Mesenchymal stem cell (in vitro differentiated cells and primary cell): ENCODE results near the gene CNTNAP2.

Source experiments
- DNase-seq: peaks from one replicate; pipeline ENCODE4 v3.0.0-alpha.2; 2013
- H2AFZ ChIP-seq: one replicate; pipeline ENCODE4 v1.6.1; 2013; ENCODE audit warnings: low read depth, mild to moderate bottlenecking, control low read depth, inconsistent platforms, low read length, moderate library complexity
- H2AK5ac ChIP-seq: 2 replicates; pipeline ENCODE4 v1.6.1; 2013; ENCODE audit warnings: low read length, moderate library complexity, mild to moderate bottlenecking, inconsistent platforms; ENCODE audit not compliant: severe bottlenecking
- H2BK120ac ChIP-seq: one replicate; pipeline ENCODE4 v1.6.1; 2013; ENCODE audit warnings: low read depth, mild to moderate bottlenecking, inconsistent platforms, low read length, moderate library complexity
- H2BK12ac ChIP-seq, 2 experiments: one replicate each; pipeline ENCODE4 v1.6.1; 2013; ENCODE audit warnings: inconsistent platforms in 2 of 2, low read length in 2 of 2, mild to moderate bottlenecking in 2 of 2, moderate library complexity in 2 of 2, control low read depth in 1 of 2
- H2BK15ac ChIP-seq: one replicate; pipeline ENCODE4 v1.6.1; 2013; ENCODE audit warnings: mild to moderate bottlenecking, low read depth, inconsistent platforms; ENCODE audit not compliant: poor library complexity, severe bottlenecking
- H2BK5ac ChIP-seq: 2 replicates; pipeline ENCODE4 v1.6.1; 2013; ENCODE audit warnings: low read depth, mild to moderate bottlenecking, low read length, control low read depth, inconsistent platforms; ENCODE audit not compliant: poor library complexity, severe bottlenecking
- H3K14ac ChIP-seq, 2 experiments: one replicate each; pipeline ENCODE4 v1.6.1; 2013; ENCODE audit warnings: inconsistent platforms in 2 of 2, low read length in 2 of 2, control low read depth in 1 of 2, mild to moderate bottlenecking in 1 of 2, moderate library complexity in 1 of 2
- H3K18ac ChIP-seq, 2 experiments: one replicate each; pipeline ENCODE4 v1.6.1; 2013; ENCODE audit warnings: inconsistent platforms in 2 of 2, low read length in 2 of 2, control low read depth in 1 of 2, low read depth in 1 of 2, mild to moderate bottlenecking in 1 of 2
- H3K23ac ChIP-seq, 2 experiments: one replicate each; pipeline ENCODE4 v1.6.1; 2013; ENCODE audit warnings: inconsistent platforms in 2 of 2, low read length in 2 of 2, mild to moderate bottlenecking in 2 of 2, moderate library complexity in 2 of 2, control low read depth in 1 of 2
- H3K27ac ChIP-seq: 2 replicates; pipeline ENCODE4 v1.5.1; 2013; ENCODE audit warnings: mild to moderate bottlenecking, moderate library complexity, low read length, control low read depth, inconsistent platforms; ENCODE audit not compliant: poor library complexity, severe bottlenecking
- H3K27me3 ChIP-seq, 2 experiments: 2 replicates each; pipeline versions ENCODE4 v1.6.1 to v1.7.0; 2013; ENCODE audit warnings: low read length in 2 of 2, mild to moderate bottlenecking in 2 of 2, moderate library complexity in 2 of 2, control low read depth in 1 of 2, inconsistent platforms in 1 of 2; ENCODE audit not compliant: control insufficient read depth in 1 of 2, insufficient read depth in 1 of 2
- H3K36me3 ChIP-seq, 2 experiments: 2 replicates each; pipeline versions ENCODE4 v1.6.1 to v1.7.0; 2013; ENCODE audit warnings: low read length in 2 of 2, control low read depth in 1 of 2, inconsistent platforms in 1 of 2, low read depth in 1 of 2, mild to moderate bottlenecking in 1 of 2; ENCODE audit not compliant: insufficient read depth in 2 of 2, control insufficient read depth in 1 of 2
- H3K4ac ChIP-seq, 2 experiments: one replicate each; pipeline ENCODE4 v1.6.1; 2013; ENCODE audit warnings: inconsistent platforms in 2 of 2, low read length in 2 of 2, mild to moderate bottlenecking in 2 of 2, moderate library complexity in 2 of 2, control low read depth in 1 of 2, low read depth in 1 of 2
- H3K4me1 ChIP-seq: 2 replicates; pipeline ENCODE4 v1.6.1; 2013; ENCODE audit warnings: low read depth, low read length, control low read depth; ENCODE audit not compliant: control insufficient read depth, insufficient read depth
- H3K4me2 ChIP-seq: 2 replicates; pipeline ENCODE4 v1.6.1; 2013; ENCODE audit warnings: low read length, mild to moderate bottlenecking, inconsistent platforms; ENCODE audit not compliant: poor library complexity, severe bottlenecking
- H3K4me3 ChIP-seq, 2 experiments: 2 replicates each; pipeline versions ENCODE4 v1.5.1 to v1.7.0; 2013; ENCODE audit warnings: low read length in 2 of 2, mild to moderate bottlenecking in 2 of 2, control low read depth in 1 of 2, low read depth in 1 of 2; ENCODE audit not compliant: insufficient read depth in 1 of 2
- H3K79me1 ChIP-seq: replicated peaks from 2 replicates; pipeline ENCODE4 v1.6.1; 2013; ENCODE audit warnings: mild to moderate bottlenecking, control low read depth, low read length, inconsistent platforms; ENCODE audit not compliant: poor library complexity, severe bottlenecking
- H3K9ac ChIP-seq: 2 replicates; pipeline ENCODE4 v1.7.0; 2013; ENCODE audit warnings: mild to moderate bottlenecking, low read length, moderate library complexity
- H3K9me3 ChIP-seq: 2 replicates; pipeline ENCODE4 v1.7.0; 2013; ENCODE audit warnings: mild to moderate bottlenecking, low read length; ENCODE audit not compliant: control insufficient read depth
- H4K8ac ChIP-seq: one replicate; pipeline ENCODE4 v1.6.1; 2013; ENCODE audit warnings: inconsistent platforms, mild to moderate bottlenecking, low read length, moderate library complexity
- H4K91ac ChIP-seq: one replicate; pipeline ENCODE4 v1.6.1; 2013; ENCODE audit warnings: mild to moderate bottlenecking, low read length, inconsistent platforms
- WGBS: methylation state at CpG from one replicate; pipeline ENCODE4 v1.1.7; 2013; ENCODE audit warnings: mixed read lengths; 5-methylcytosine and 5-hydroxymethylcytosine counted together

The CNTNAP2 gene

GRCh38 chr7:146864644-146865043 lies 748.0 kb downstream of the CNTNAP2 start:
- Histone ChIP-seq H3K18ac (no peak overlapping the region), H3K27ac (no peak overlapping the region), H3K36me3 (no peaks in the 10 kb centered on the region), H3K4me2 (no peak overlapping the region), H3K23ac (no peak overlapping the region), H4K8ac (no peak overlapping the region), H3K27me3 (no peaks in the 10 kb centered on the region), H3K9ac (no peak overlapping the region), H4K91ac (no peak overlapping the region), H2AK5ac (no peak overlapping the region), H2BK12ac (no peak overlapping the region), H2AFZ (no peak overlapping the region), H3K79me1 (no peaks in the 10 kb centered on the region), H3K4ac (no peak overlapping the region), H3K4me3 (no peak overlapping the region), H3K9me3 (peaks cover 6% of the 10 kb centered on the region), H3K4me1 (no peaks in the 10 kb centered on the region), H2BK15ac (no peak overlapping the region), H2BK120ac (no peak overlapping the region), H3K14ac (no peak overlapping the region), H2BK5ac (no peak overlapping the region)
- WGBS: 63% methylated on average over 2 of the region's 2 CpGs
- no peak for DNase-seq

DNA sequence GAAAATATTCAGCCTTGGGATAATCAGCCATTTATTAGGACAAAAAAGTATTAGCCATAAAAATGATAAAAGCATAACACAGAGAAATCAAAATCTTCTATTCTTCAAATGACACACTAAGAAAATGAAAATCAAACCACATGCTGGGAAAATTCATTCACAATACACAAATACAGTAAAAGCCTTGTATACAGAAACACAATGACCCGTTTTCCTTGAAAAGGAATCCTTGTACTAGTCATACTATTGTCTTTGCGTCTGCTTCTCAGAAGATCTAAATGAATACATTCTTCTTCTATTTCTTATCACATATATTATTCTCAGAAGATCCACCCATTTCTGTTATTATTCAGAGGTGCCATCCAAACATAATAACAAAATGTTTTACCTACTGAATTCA lies 749.1 kb downstream of the CNTNAP2 start:
- Histone ChIP-seq H3K14ac (no peak overlapping the region), H2BK12ac (no peak overlapping the region), H3K4ac (no peak overlapping the region), H3K9ac (no peak overlapping the region), H4K8ac (no peak overlapping the region), H3K23ac (no peak overlapping the region), H2AFZ (no peak overlapping the region), H2AK5ac (no peak overlapping the region), H3K18ac (no peak overlapping the region), H3K9me3 (peaks cover 6% of the 10 kb centered on the region), H3K4me1 (no peaks in the 10 kb centered on the region), H4K91ac (no peak overlapping the region), H3K36me3 (no peaks in the 10 kb centered on the region), H3K79me1 (no peaks in the 10 kb centered on the region), H3K27ac (no peak overlapping the region), H3K27me3 (no peaks in the 10 kb centered on the region), H2BK15ac (no peak overlapping the region), H3K4me3 (no peak overlapping the region), H2BK5ac (no peak overlapping the region), H2BK120ac (no peak overlapping the region), H3K4me2 (no peak overlapping the region)
- no peak for DNase-seq
- 60% methylated on average over 2 of the region's 2 CpGs for WGBS

DNA sequence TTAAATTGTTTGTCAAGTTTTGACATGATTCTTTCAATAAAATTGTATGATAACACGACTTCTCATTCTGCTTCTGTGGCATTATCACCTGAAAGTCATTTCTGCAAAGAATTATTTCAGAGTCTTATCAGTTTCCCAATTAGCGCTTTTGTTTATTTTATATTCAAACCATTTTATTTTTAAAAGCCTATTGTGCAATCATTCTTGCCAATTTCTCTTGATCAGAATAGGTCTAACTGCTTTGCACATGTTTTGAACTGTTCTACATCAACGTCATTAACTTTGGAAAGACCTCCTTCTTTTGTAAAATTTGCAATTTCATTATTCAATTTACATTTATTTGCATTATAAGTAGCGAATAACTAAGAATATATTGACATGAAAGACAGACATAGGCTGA lies 758.1 kb downstream of the CNTNAP2 start:
- Histone ChIP-seq H3K14ac (no peak overlapping the region), H2BK120ac (no peak overlapping the region), H3K4me2 (no peak overlapping the region), H3K9me3 (peaks cover 6% of the 10 kb centered on the region), H2AFZ (no peak overlapping the region), H2BK12ac (no peak overlapping the region), H3K79me1 (no peaks in the 10 kb centered on the region), H4K8ac (no peak overlapping the region), H3K27me3 (no peaks in the 10 kb centered on the region), H3K4ac (no peak overlapping the region), H3K18ac (no peak overlapping the region), H3K4me1 (no peaks in the 10 kb centered on the region), H3K36me3 (no peaks in the 10 kb centered on the region), H2AK5ac (no peak overlapping the region), H3K23ac (no peak overlapping the region), H3K9ac (no peak overlapping the region), H2BK5ac (no peak overlapping the region), H3K27ac (no peak overlapping the region), H3K4me3 (no peak overlapping the region), H2BK15ac (no peak overlapping the region), H4K91ac (no peak overlapping the region)
- no peak for DNase-seq
- WGBS: 67% methylated on average over 3 of the region's 4 CpGs

- no peak overlapping the region for H3K4me2 ChIP-seq
- no peak overlapping the region for H3K4ac ChIP-seq
- H3K9ac ChIP-seq: no peak overlapping the region
- H3K14ac ChIP-seq: no peak overlapping the region
- H2BK5ac ChIP-seq: no peak overlapping the region
- H3K9me3 ChIP-seq: peaks cover 6% of the 10 kb centered on the region
- no peak overlapping the region for H2BK120ac ChIP-seq
- H3K79me1 ChIP-seq: no peaks in the 10 kb centered on the region
- no peak overlapping the region for H3K18ac ChIP-seq
- 60% methylated on average over 2 of the region's 3 CpGs for WGBS
- H2AK5ac ChIP-seq: no peak overlapping the region
- no peak overlapping the region for H2AFZ ChIP-seq
- H3K36me3 ChIP-seq: no peaks in the 10 kb centered on the region
- H4K91ac ChIP-seq: no peak overlapping the region
- H3K4me3 ChIP-seq: no peak overlapping the region
- no peaks in the 10 kb centered on the region for H3K4me1 ChIP-seq
- H3K23ac ChIP-seq: no peak overlapping the region
- DNase-seq: no peak
- H2BK15ac ChIP-seq: no peak overlapping the region
- H3K27ac ChIP-seq: no peak overlapping the region
- no peak overlapping the region for H2BK12ac ChIP-seq
- no peaks in the 10 kb centered on the region for H3K27me3 ChIP-seq
- H4K8ac ChIP-seq: no peak overlapping the region
Observed at GRCh38 chr7:146875237-146875785, 758.7 kb downstream of the CNTNAP2 start.
